GM19395 (cell line): ENCODE data around the gene PSRC1.

ENCODE experiments used
- ATAC-seq: cut with Tn5 transposase; IDR thresholded peaks from one replicate; pipeline ENCODE4 v1.9.1; 2021; ENCODE audit warnings: mild to moderate bottlenecking, moderate library complexity; ENCODE audit not compliant: unreplicated experiment

Gene PSRC1

GRCh38 chr1:109248797-109249629, 33.9 kb downstream of the PSRC1 start, which contains the start of gene CELSR2:
Gene CELSR2 (plus strand): TSS chr1:109249539. CDS start chr1:109250080, 541 bp downstream.
- ATAC-seq, result peak; percentile 79

- no peak for ATAC-seq
These were observed 34.5 kb downstream of the PSRC1 start for GRCh38 chr1:109248444-109248796.

GRCh38 chr1:109247401-109248365, 35.3 kb downstream of the PSRC1 start:
- ATAC-seq, result no peak

GRCh38 chr1:109246141-109246551, 36.8 kb downstream of the PSRC1 start:
- ATAC-seq, result no peak

- ATAC-seq, result no peak
These were observed 38.9 kb downstream of the PSRC1 start for GRCh38 chr1:109243860-109244552.

GRCh38 chr1:109243221-109243620, 39.7 kb downstream of the PSRC1 start:
- ATAC-seq, result no peak

- no peak for ATAC-seq
These were observed 40.6 kb downstream of the PSRC1 start for GRCh38 chr1:109242387-109242786.

GRCh38 chr1:109241841-109242345, 41.1 kb downstream of the PSRC1 start:
- ATAC-seq, result no peak

- no peak for ATAC-seq
These were observed 41.6 kb downstream of the PSRC1 start for GRCh38 chr1:109241344-109241743.

GRCh38 chr1:109240158-109241152, 42.5 kb downstream of the PSRC1 start:
- ATAC-seq, result no peak

- peak; percentile 50 for ATAC-seq
These were observed 43.4 kb downstream of the PSRC1 start for GRCh38 chr1:109239409-109240068.

GRCh38 chr1:109239047-109239408, 43.9 kb downstream of the PSRC1 start:
- no peak for ATAC-seq

GRCh38 chr1:109238382-109238781, 44.6 kb downstream of the PSRC1 start:
- no peak for ATAC-seq

- no peak for ATAC-seq
These were observed 45.4 kb downstream of the PSRC1 start for GRCh38 chr1:109237512-109237911.

- no peak for ATAC-seq
These were observed 47.8 kb downstream of the PSRC1 start for GRCh38 chr1:109235137-109235536.

GRCh38 chr1:109231066-109231465, 51.9 kb downstream of the PSRC1 start:
- no peak for ATAC-seq
